LHCN-M2 (cell line): Measurements from ENCODE around the gene TOB2. TPM values are rescaled to one million over a fixed set of nuclear protein-coding genes. Genes with fewer than 3 reads are reported as not detected.
"Not testable (repeated sequence)": the region's sequence is repeated elsewhere in the genome, so short reads cannot be mapped to it uniquely, and the experiment has no call there.

ENCODE experiments used
- DNase-seq: peaks from one replicate; pipeline ENCODE4 v3.0.0-alpha.2; 2012; ENCODE audit warnings: low read depth
- total RNA-seq: library from RNA; depleted of rRNA; stranded (reverse); fragments of >200 nt; gene quantifications from 2 replicates; pipeline ENCODE4 v1.2.3, GENCODE V29; 2014

Gene TOB2
- total RNA-seq, 1 experiment from 2014 or later = 22.9 TPM

DNA sequence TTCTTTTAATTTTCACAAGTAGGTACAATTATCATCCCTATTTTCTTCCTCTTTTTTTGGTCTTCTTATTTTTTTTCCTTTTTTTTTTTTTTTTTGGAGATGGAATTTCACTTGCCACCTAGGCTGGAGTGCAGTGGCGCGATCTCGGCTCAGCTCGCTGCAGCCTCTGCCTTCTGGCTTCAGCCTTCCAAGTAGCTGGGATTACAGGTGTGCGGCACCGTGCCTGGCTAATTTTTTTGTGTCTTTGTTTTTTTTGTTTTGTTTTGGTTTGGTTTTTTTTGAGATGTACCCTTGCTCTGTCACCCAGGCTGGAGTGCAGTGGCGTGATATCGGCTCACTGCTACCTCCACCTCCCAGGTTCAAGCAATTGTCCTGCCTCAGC, 16.7 kb downstream of the TOB2 start:
- no peak for DNase-seq

DNA sequence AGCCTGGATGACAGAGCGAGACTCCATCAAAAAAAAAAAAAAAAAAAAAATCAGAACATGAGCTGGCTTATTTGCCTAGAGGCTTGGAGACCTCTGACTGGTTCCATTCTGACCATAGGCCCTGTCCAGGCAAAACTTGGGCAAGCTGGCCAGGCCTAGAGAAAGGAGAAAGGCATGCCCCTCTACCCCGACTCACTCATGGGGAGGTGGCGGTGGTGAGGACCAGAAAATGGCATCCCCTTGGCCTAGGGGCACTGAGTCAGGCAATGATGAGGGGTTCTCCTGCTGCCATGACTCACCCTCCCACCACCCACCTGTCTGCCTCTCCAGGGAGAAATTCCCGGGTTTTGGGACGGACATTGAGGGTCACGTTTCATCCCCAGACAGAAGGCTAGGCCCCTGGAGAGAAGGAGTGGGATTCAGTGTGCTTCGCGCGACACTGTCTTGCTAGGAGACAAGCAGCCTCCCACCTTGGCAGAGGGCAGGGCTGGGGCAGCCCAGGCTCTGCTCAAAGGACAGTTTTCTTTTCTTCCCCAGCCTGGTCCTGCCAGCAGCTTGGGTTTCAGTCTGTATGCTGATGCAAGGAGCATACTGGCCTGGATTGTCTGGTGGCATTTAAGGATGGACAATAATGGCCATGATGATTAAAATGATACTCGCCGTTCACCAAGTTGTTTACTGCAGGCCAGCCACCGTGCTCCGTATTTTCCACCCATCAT, 17.2 kb downstream of the TOB2 start:
- DNase-seq = peak; percentile 27

DNA sequence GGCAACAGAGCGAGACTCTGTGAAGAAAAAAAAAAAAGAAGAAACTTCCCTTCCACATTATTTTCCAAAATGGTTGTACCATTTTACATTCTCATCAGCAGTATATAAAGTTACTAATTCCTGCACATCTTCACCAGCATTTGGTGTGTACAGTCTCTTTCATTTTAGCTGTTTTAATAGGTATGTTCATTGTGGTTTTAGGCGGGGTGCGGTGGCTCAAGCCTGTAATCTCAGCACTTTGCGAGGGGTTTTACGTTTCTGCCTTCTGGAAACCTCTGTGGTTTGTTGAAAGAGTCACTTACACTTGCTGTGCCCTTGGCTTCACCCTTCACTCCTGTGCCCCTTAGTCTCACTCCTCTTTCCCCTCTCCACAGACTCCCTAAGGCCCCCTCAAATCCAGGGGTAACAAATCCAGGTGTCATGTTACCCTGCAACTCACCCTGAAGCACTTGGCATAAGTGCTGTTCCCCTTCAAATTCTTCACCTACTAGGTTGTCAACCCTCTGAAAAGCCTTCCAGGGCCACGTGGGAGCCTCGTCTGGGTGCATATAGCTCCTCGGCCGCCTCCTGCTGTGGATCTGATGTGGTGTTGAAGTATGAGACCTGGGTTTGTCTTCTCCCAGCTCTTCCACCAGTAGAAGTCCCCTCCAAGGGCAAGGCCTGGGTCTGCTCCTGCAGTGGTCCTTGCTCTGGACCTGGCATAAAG, 20.8 kb downstream of the TOB2 start:
- DNase-seq = peak; percentile 15

DNA sequence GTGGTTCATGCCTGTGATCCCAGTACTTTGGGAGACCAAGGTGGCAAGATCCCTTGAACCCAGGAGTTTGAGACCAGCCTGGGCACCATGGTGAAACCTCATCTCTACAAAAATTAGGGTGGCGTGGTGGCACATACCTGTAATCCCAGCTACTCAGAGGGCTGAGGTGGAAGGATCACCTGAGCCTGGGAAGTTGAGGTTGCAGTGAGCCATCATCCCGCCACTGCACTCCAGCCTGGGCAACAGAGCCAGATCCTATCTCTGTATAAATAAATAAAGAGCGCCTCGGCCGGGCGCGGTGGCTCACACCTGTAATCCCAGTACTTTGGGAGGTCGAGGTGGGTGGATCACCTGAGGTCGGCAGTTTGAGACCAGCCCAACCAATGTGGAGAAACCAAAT, 27.9 kb downstream of the TOB2 start:
- DNase-seq = no peak

DNA sequence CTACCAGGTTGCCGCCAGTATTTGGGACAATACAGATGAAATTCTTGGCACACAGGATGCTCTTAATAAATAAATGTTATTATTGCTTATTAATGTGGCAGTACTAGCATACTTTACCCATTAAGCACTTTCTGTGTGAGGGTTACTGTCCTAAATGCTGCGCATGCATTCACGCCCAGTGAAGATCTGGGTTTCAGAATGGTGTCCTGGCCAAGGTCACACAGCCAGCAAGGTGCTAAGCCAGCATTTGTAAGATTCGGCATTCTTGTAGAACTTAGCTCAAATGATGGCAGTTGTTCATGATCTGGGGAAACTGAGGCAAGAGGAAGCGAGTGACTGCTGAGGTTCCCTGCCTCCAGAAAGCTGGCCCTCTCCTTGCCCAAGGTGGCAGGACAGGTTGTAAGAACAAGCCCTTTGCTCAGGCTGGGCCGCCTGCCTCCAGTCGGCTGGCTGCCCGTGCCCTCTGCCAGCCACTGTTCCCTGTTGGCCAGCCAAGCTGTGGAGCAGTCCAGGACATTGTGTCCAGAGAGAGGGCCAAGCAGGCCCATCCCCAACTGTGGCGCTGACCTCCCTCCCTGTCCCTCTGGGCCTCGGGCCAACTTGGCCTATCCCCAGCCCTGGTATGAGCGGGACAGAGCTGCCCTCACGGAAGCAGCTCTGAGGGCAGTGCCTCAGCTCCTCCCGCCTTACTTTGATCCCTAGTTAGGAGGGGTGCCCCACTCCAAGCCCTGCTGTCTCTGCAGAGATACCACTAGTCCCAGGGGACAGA, 28.8 kb downstream of the TOB2 start:
- DNase-seq = peak; percentile 81

DNA sequence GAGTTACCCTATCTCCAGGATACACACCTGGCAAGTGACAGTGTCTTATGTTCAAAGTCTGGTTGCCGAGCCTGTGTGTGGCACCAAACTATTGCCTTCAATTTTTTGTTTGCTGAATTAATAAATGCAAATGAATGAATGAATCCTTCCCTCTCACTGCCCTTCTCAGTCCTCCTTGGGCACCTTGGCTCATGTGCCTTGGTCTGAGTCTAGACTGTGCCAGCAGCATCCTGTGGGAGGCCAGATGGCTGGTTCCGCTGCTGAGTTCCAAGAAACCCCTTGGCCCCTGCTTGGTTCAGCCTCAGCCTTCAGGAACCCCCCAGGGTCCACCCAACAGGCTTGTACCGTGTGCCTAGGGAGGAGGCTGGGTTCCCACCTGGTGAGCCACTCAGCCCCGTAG, 31.0 kb downstream of the TOB2 start:
- DNase-seq = no peak

DNA sequence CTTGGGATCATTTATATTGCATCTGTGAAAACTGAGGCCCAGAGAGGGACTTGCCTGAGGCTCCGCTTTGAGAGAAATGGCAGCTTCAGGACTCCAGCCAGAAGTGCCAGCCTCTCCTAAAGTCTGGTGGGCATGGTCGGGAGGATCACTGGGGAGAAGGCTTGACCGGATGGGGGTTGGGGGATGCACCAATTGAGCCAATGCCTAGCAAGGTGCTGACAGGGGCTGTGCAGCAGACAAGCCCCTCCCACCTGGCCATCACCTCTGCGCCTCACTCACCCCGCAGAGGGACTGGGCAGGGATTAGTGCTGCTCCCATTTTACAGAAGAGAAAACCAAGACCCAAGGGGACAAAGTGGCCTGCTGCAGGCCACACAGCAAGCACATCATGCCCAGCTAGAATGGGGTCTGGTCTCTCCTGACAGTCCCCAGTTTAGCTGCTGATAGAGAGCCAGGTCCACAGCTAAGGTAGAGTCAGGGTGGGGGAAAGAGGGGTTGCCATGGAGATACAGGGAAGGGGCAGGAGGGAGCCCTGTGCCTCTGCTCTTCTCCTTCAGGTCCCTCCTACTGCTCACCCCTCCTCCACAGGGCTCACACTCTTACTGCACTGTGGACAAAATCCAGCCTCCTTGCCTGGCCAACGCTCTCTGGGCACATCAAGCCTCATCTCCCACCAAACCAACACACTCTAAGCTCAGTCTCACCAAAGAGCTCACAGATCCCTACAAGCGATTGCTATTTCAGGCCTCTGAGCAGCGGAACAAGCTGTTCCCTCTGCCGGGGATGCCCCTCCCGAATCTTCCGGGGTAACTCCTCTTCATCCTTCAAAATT, 35.4 kb downstream of the TOB2 start:
- peak; percentile 30 for DNase-seq

DNA sequence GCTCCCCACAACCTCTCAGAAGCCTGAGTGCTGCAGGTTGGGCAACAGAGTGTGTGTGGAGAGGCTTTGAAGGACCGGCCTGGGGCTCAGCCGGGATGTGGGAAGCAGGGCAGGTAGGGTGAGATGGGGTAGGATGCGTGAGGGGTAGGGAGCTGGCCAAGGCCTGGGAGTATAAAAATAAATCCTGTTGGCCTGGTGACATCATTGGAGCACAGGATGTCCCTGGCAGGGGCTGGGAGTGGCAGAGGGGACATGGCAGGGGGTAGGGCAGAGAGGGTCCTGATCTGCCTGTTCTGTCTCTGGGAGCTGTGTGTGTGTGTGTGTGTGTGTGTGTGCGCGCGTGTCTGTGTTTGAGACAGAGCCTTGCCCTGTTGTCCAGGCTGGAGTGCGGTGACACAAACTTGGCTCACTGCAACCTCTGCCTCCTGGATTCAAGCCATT, 36.3 kb downstream of the TOB2 start:
- no peak for DNase-seq

DNA sequence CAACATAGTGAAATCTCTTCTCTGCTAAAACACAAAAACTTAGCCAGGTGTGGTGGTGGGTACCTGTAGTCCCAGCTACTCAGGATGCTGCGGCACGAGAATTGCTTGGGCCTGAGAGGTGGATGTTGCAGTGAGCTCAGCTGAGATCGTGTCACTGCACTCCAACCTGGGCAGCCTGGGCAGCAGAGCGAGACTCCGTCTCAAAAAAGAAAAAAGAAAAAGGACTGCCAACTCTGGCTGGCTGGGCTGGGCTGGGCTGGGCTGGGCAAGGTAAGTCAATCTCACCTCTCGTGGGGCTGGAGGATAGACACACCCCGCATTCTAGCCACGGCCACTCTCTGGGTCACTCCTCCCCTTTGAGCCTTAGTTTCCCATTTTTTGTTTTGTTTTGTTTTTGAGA, 37.9 kb downstream of the TOB2 start:
- no peak for DNase-seq

DNA sequence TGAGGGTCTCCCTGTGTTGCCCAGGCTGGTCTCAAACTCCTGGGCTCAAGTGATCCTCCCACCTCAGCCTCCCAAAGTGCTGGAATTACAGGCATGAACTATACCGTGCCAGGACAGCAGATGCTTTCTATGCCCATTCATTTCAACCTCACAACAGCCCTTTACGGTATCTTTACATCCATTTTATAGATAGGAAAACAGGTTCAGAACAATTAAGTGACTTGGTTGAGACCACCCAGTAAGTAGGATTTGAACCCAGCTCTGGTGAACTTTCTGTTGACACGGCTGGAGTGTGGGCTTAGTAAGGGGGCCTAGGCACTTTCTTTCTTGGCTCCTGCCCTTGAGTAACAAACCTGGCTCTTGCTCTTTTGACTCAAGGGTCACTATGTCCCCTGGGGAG, 39.2 kb downstream of the TOB2 start:
- DNase-seq = no peak

DNA sequence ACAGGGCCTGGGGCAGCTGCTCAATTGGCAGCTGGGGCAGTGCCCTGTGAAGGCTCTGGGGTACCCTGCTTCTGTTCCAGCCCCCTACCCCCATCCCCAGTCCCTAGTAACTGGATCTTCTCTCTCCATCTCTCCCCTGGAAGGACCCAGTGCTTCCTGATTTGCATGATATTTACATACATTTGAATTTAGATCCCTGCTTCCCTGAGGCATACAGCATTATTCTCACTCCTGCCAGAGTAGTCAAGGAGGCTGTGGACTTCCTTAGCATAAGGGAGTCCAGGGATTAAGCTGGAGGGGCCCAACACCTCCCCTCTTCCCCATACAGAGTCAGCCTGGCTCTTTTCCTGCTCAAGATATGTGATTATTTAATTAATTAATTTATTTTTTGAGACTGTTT, 40.2 kb downstream of the TOB2 start:
- DNase-seq = no peak

DNA sequence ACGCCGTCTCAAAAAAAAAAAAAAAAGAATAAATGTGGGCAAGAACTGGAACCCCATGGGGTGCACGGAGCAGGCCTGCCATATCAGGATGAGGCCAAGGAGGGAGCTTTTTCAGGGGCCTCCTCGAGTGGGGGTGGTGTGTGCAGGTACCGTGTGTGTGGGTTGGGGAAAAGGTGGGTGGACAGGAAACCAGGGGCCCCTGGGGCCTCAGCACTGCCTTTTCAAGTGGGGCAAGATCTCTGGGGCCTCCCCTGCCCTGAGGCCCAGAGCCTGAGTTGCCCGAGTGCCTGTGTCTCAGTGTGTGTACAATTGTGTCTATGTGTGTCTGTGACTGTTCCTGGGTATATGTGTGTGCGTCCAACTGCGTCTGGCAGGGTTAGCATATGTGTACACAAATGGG, 41.0 kb downstream of the TOB2 start:
- no peak for DNase-seq

DNA sequence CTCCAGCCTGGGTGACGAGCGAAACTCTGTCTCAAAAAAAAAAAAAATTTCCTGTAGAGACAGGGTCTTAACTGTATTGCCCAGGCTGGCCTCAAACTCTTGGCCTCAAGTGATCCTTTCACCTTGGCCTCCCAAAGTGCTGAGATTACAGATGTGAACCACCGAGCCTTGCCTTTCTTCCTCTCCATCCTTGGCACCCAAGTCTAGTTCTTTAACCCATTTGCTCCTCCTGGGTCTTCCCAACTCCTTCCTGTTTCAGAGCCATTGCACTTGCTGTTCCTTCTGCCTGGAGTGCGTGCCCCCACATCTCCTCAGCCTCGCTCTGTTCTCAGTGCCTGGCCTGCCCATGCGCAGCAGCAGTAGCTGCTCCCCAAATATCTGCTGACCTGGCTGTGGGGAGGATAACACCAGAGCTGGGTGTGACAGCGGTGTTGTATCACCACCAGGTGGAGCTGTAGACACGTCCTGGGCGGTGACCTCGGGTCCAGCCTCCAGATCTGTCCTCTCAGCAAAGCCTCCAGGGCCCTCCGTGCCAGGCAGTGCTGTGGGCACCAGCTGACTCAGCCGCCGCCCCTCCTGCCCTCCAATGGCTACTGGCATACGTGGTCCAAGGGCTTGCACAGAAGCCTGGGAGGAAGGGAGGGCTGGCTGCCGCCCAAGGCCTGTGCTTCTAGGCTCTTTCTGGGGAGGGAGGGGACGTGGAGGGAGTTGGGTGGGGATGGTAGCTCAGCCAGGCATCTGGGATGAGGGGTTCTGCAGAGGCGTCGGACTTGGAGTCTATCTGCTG, 42.9 kb downstream of the TOB2 start:
- peak; percentile 93 for DNase-seq

DNA sequence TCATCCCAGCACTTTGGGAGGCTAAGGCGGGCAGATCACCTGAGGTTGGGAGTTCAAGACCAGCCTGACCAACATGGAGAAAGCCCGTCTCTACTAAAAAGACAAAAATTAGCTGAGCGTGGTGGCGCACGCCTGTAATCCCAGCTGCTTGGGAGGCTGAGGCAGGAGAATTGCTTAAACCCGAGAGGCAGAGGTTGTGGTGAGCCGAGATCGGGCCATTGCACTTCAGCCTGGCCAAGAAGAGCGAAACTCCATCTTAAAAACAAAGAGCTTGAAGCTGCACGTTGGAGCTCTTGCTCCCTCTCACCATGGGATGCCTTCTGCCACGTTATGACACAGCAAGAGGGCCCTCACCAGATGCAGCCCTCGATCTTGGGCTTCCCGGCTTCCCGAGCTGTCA, 43.8 kb downstream of the TOB2 start:
- DNase-seq = not testable (repeated sequence)

DNA sequence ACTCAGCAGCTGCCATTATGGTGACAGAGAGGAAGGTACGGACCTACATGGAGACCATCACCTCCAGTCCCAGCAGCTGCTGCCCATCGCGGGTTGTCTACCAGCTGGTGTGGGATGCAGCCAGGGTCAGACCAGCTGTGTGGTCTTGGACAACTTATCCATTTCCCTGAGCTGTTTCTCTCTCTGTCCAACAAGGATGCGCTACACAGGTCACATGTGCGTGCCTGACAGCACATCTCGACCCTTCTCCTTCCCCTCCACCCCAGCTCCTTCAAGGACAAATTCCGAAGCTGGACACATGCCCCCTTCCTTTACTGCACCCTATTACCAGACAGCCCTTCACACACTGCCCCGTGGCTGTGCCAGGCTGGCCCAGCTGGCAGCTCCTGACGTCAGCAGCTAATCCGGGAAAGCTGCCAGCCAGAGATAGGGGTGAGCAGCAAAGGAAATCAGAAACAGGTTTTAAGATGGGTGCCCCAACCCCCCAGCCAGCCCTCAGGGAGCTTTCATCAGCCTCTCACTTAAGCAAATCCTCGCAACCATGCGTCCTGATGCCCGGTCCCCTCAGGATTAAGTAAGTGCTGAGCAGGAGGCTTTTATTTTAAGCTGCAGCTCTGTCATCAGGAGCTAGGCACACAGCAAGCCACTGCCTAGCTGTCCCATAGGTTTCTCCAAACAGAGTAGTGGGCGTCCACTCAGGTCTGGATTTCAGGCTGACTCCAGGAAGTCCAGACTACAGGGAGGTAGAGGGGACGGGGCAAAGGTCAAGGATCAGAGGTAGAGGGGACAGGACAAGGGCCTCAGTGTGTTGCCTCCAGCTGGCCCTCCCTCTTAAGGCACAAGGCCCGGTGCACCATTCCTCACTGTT, 44.6 kb downstream of the TOB2 start:
- DNase-seq = peak; percentile 82

DNA sequence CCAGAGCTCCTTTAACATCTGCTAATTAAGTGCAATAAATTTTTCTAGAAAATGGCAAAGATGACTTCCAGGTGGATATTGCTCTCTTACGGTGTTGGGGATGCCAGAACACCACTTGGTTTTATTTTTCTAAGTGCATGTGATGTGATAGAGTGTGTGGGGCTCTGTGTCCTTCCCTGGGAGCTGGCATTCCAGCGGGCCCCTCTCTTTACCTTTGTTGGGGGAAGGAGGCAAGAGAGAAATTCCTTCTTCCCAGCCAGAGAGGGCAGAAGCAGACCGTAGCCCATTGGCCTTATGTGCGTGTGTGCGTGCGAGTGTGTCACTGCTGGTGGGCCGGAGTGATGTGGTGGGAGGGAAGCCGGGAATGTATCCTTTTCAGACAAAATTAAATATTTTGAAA, 47.7 kb downstream of the TOB2 start:
- no peak for DNase-seq

DNA sequence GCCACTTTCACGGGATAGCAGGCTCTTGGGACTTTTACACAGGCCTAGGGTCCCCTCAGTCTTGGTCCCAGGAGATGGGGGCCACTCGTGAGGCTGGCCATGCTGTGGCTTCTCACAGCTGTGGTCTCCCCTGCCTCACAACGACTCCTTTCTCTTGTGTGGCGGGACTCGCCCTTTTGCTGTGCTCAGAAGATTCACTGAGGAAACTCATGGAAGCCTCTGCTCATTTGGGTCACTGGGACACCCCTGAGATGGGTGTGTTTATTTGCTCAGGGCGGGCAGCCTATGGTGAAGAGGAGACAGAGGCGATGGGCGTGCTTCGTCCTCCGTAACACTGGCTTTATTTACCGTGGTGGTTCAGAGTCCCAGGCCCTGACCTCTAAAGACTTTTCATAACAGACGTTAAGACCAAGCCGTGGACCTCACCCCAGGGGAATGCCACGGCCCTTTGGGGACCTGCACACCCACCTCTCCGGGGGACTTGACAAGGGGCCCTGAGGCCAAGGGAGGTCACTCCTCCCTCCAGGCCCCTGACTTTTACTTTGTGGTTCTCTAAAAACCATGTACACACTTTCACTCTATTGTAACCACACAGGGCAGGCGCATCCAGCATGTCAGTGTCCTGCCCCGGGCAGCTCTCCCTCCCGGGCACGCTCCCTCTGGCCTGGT, 49.3 kb downstream of the TOB2 start:
- DNase-seq = no peak

DNA sequence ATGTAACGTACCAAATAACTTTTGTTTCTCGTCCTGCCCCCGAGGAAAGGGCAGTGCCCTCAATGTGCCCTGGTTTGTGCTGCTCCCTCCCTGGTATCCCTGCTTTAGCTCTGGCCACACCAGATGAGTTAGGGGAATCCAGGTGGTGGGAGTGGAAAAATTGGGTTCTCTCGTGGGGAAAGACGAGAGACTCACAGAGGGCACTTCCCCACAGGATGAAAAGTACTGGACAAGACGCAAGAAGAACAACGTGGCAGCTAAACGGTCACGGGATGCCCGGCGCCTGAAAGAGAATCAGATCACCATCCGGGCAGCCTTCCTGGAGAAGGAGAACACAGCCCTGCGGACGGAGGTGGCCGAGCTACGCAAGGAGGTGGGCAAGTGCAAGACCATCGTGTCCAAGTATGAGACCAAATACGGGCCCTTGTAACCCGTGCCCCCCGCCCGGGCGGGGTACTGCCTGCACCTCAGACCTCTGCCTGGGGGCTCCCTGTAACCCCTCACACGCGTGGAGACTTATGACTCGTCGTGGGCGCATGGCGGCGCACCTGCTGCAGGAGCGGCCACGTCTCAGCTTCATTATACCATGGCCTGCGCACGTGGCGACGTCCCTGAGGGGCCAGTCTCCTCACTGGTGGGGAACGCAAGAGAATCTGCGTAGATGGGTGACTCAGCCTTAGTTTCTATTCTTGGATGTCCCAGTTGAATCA, 50.9 kb downstream of the TOB2 start:
- DNase-seq = no peak

DNA sequence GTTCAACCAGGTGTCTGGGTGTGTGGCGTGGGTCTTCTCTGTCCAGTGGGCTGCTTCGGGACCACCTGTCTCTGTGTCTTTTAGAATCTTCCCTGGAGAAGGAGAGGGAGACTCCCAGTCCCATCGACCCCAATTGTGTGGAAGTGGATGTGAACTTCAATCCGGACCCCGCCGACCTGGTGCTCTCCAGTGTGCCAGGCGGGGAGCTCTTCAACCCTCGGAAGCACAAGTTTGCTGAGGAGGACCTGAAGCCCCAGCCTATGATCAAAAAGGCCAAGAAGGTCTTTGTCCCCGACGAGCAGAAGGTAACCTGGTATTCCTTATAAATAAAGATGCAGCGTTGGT, 52.6 kb downstream of the TOB2 start:
- no peak for DNase-seq
